Activated CD4-positive, alpha-beta T cell treated with anti-CD3 and anti-CD28 coated beads, Interleukin-2, amount 50 U/mL, for 1 hour (primary cell): Measurements from ENCODE around the gene KRTAP4-9.
"Not testable (repeated sequence)": the region's sequence is repeated elsewhere in the genome, so short reads cannot be mapped to it uniquely, and the experiment has no call there.

Experiments
- DNase-seq: peaks from one replicate; pipeline ENCODE4 v3.0.0-alpha.2; 2020

The KRTAP4-9 gene

GRCh38 chr17:41098481-41098880, 6.7 kb upstream of the KRTAP4-9 start:
- DNase-seq: no peak

GRCh38 chr17:41099682-41100480, 5.3 kb upstream of the KRTAP4-9 start:
- DNase-seq: not testable (repeated sequence)

- no peak for DNase-seq
Measured at GRCh38 chr17:41101586-41102259, 3.5 kb upstream of the KRTAP4-9 start, which contains the start of gene KRTAP4-16. TSS of gene KRTAP4-16 (minus strand) at chr17:41102209. CDS start at chr17:41102209, 0 bp downstream.

- DNase-seq: no peak
Measured at GRCh38 chr17:41103896-41104295, 1.3 kb upstream of the KRTAP4-9 start.

GRCh38 chr17:41104386-41105038, 677 bp upstream of the KRTAP4-9 start:
- not testable (repeated sequence) for DNase-seq

GRCh38 chr17:41107941-41108450, 2.8 kb downstream of the KRTAP4-9 start:
- no peak for DNase-seq

- not testable (repeated sequence) for DNase-seq
Measured at GRCh38 chr17:41108728-41109386, 3.7 kb downstream of the KRTAP4-9 start.

GRCh38 chr17:41111151-41111885, 6.1 kb downstream of the KRTAP4-9 start:
- no peak for DNase-seq

- no peak for DNase-seq
Measured at GRCh38 chr17:41116297-41116696, 11.1 kb downstream of the KRTAP4-9 start.

- DNase-seq: not testable (repeated sequence)
Measured at GRCh38 chr17:41117846-41118386, 12.7 kb downstream of the KRTAP4-9 start, which contains the start of gene KRTAP4-11. TSS of gene KRTAP4-11 (minus strand) at chr17:41118373. CDS start at chr17:41118315, 58 bp downstream.

- no peak for DNase-seq
Measured at GRCh38 chr17:41118721-41119120, 13.5 kb downstream of the KRTAP4-9 start.

GRCh38 chr17:41119696-41120690, 14.8 kb downstream of the KRTAP4-9 start:
- DNase-seq: not testable (repeated sequence)

- DNase-seq: no peak
Measured at GRCh38 chr17:41121742-41122141, 16.6 kb downstream of the KRTAP4-9 start.

- DNase-seq: not testable (repeated sequence)
Measured at GRCh38 chr17:41123292-41123990, 18.3 kb downstream of the KRTAP4-9 start.

- DNase-seq: not testable (repeated sequence)
Measured at GRCh38 chr17:41123991-41124371, 18.8 kb downstream of the KRTAP4-9 start, which contains the start of gene KRTAP4-12. TSS of gene KRTAP4-12 (minus strand) at chr17:41124182. CDS start at chr17:41124122, 60 bp downstream.

- DNase-seq: no peak
Measured at GRCh38 chr17:41125064-41125463, 19.9 kb downstream of the KRTAP4-9 start.

- no peak for DNase-seq
Measured at GRCh38 chr17:41126412-41126811, 21.2 kb downstream of the KRTAP4-9 start.

GRCh38 chr17:41127371-41127770, 22.2 kb downstream of the KRTAP4-9 start:
- no peak for DNase-seq

- DNase-seq: no peak
Measured at GRCh38 chr17:41131979-41132378, 26.8 kb downstream of the KRTAP4-9 start.
